ENCODE data around the gene CREB3L2. TPM values are rescaled to one million over a fixed set of nuclear protein-coding genes. Genes with fewer than 3 reads are reported as not detected.
A peak's percentile ranks its signal among the peaks of the same experiment; 100 is the strongest.

Gene CREB3L2
- polyA plus RNA-seq, 1 of the 3 experiments (the other 2 are of a cell fraction) = 22.9 TPM

- CTCF ChIA-PET = interaction anchor here (1.1 to 1.8 kb wide), 5 partner anchors 14 to 772 kb away, joined by 4 to 8 read pairs (median 4); no protein-coding TSS in a partner anchor
- Histone ChIP-seq H3K36me3 (replicated peaks in 1 of 2; ENCODE audit: control insufficient read depth in 1 of 2, insufficient read depth in 2 of 2, low read length in 1 of 2) (peaks cover 0 to 12% of the 10 kb centered on the region in 2 experiments), H3K9me3 (no peaks in the 10 kb centered on the region), H2AFZ (ENCODE audit: low read depth) (no peak overlapping the region), H3K9ac (peak overlapping the region; percentile 11; the same call in 1 of the 2 replicates), H3K4me1 (ENCODE audit: control insufficient read depth in 1 of 2, insufficient read depth in 2 of 2, low read depth in 1 of 2, low read length in 1 of 2) (peaks cover 19 to 31% of the 10 kb centered on the region in 2 experiments; a peak in 3 of 4 replicates), H3K27ac (ENCODE audit: low read depth in 2 of 2, low read length in 1 of 2) (peak overlapping the region in 1 of 2 experiments; percentile 60; a peak in 2 of 4 replicates), H3K27me3 (ENCODE audit: insufficient read depth) (no peaks in the 10 kb centered on the region), H3K4me3 (ENCODE audit: low read depth in 2 of 2, low read length in 1 of 2) (no peak overlapping the region), H3K79me2 (ENCODE audit: insufficient read depth) (peaks cover 98% of the 10 kb centered on the region), H3K9me2 (no peaks in the 10 kb centered on the region), H3K4me2 (peak overlapping the region; percentile 30; the same call in 1 of the 2 replicates), H4K20me1 (ENCODE audit: insufficient read depth) (no peaks in the 10 kb centered on the region), H3F3A (replicated peaks; ENCODE audit: insufficient read depth) (peaks cover 40% of the 10 kb centered on the region)
- no peak for DNase-seq
- POLR2A ChIA-PET = no interaction called here
- 88% methylated on average over 4 of the region's 4 CpGs for WGBS (ENCODE audit: low lambda C conversion rate)
- TF ChIP-seq NFIC (IDR thresholded peaks at IDR 0.05; ENCODE audit: borderline replicate concordance) (no peak), JUND (IDR thresholded peaks at IDR 0.05) (0 out of 2 replicates have a peak, but pooled peaks have one; percentile 13)
These were observed 35.2 kb downstream of the CREB3L2 start for GRCh38 chr7:137966641-137967142.

DNA sequence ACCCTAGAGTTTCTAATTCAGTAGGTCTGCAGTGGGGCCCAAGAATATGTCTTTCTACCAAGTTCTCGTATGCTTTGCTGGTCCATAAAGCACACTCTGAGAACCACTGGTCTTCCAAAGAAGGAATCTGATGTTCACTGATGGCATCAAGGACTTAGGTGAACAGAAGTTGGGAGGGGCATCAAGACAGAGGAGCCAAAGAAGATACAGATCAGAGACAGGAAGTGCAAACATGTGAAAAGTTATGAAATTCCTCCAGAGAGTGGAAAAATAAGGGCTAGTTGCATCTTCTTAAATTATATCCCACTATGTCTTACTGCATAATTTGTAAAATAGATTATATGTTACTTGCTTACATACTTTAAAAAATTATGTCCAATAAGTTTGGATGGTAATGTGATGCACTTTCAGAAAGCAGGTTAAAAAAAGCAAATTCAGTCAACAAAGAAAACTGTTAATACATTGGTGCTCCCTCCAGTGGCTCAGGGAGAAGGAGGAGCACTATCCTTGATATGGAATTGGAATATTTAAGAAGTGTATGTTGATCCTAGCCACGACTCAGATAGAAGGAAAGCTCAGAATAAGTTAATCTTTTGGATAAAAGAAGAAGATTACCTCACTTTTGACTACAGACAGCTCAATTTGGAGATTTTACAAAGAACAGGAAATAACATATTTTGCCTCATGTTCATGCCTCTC is 35.8 kb downstream of the CREB3L2 start:
- H3K27ac ChIP-seq (ENCODE audit: low read depth in 2 of 2, low read length in 1 of 2) = peak overlapping the region in 1 of 2 experiments; percentile 60; a peak in 3 of 4 replicates
- 84% methylated on average over 2 of the region's 2 CpGs for WGBS (ENCODE audit: low lambda C conversion rate)

More for the DNA sequence above, 35.8 kb downstream of the CREB3L2 start:
- no peaks in the 10 kb centered on the region for H3K27me3 ChIP-seq (ENCODE audit: insufficient read depth)
- DNase-seq = no peak
- H3K4me3 ChIP-seq (ENCODE audit: low read depth in 2 of 2, low read length in 1 of 2) = no peak overlapping the region
- H3K9ac ChIP-seq = no peak overlapping the region; the same call in 1 of the 2 replicates
- no peaks in the 10 kb centered on the region for H3K9me2 ChIP-seq
- no peaks in the 10 kb centered on the region for H3K9me3 ChIP-seq
- peaks cover 38% of the 10 kb centered on the region for H3F3A ChIP-seq (replicated peaks; ENCODE audit: insufficient read depth)
- H3K79me2 ChIP-seq (ENCODE audit: insufficient read depth) = peaks cover 98% of the 10 kb centered on the region
- H2AFZ ChIP-seq (ENCODE audit: low read depth) = no peak overlapping the region
- POLR2A ChIA-PET = no interaction called here
- peak overlapping the region; percentile 30; the same call in 1 of the 2 replicates for H3K4me2 ChIP-seq
- H3K4me1 ChIP-seq (ENCODE audit: control insufficient read depth in 1 of 2, insufficient read depth in 2 of 2, low read depth in 1 of 2, low read length in 1 of 2) = peaks cover 19 to 31% of the 10 kb centered on the region in 2 experiments; a peak in 3 of 4 replicates
- TF ChIP-seq IRF3 (IDR thresholded peaks at IDR 0.05; ENCODE audit: low read depth, low read length) = no peak
- no peak for TF ChIP-seq FOXM1 (IDR thresholded peaks at IDR 0.05; ENCODE audit: low read depth)
- no peak for TF ChIP-seq TEAD4 (IDR thresholded peaks at IDR 0.05; ENCODE audit: borderline replicate concordance, insufficient read depth)
- TF ChIP-seq, protein P1, sequence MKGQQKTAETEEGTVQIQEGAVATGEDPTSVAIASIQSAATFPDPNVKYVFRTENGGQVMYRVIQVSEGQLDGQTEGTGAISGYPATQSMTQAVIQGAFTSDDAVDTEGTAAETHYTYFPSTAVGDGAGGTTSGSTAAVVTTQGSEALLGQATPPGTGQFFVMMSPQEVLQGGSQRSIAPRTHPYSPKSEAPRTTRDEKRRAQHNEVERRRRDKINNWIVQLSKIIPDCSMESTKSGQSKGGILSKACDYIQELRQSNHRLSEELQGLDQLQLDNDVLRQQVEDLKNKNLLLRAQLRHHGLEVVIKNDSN (IDR thresholded peaks at IDR 0.05; ENCODE audit: borderline replicate concordance, low read depth) = no peak
- TF ChIP-seq CTCF (IDR thresholded peaks at IDR 0.05) = peak; percentile 56
- TF ChIP-seq RXRA (IDR thresholded peaks at IDR 0.05; ENCODE audit: borderline replicate concordance, low read depth) = no peak
- TF ChIP-seq YY1 (IDR thresholded peaks at IDR 0.05; ENCODE audit: low read depth) = no peak
- no peaks in the 10 kb centered on the region for H4K20me1 ChIP-seq (ENCODE audit: insufficient read depth)
- peaks cover 0 to 8% of the 10 kb centered on the region in 2 experiments for H3K36me3 ChIP-seq (replicated peaks in 1 of 2; ENCODE audit: control insufficient read depth in 1 of 2, insufficient read depth in 2 of 2, low read length in 1 of 2)
- CTCF ChIA-PET = interaction anchor here (1.1 to 1.8 kb wide), 2 partner anchors 14 to 43 kb away, joined by 4 to 8 read pairs; no protein-coding TSS in a partner anchor

Measured in SK-N-SH (cell line).